Caco-2 (cell line): ENCODE data around the gene SEC31A. TPM values are rescaled to one million over a fixed set of nuclear protein-coding genes. Genes with fewer than 3 reads are reported as not detected.

Source experiments
- BruUV-seq: library from RNA; stranded (reverse); fragments of 400-500 nt; replicated peaks from 2 replicates; lab custom pipeline; 2021; lab: Mats Ljungman, UMichigan
- CTCF ChIA-PET: fragments of 300-600 bp; sonication (Branson Sonifier 250); formaldehyde crosslinking; loops from one replicate; lab custom pipeline; 2022; ENCODE audit warnings: antibody characterized with exemption; lab: Charles Lee
- POLR2A ChIA-PET: fragments of 300-600 bp; sonication (Branson Sonifier 250); formaldehyde crosslinking; loops from one replicate; lab custom pipeline; 2022; ENCODE audit warnings: antibody characterized with exemption; lab: Charles Lee
- DNase-seq, 2 experiments: peaks; one replicate each; pipeline versions ENCODE4 v3.0.0 to v3.0.0-alpha.2; 2020 to 2022
- H3K27me3 ChIP-seq: replicated peaks from 2 replicates; pipeline ENCODE4 v1.6.0; 2011; ENCODE audit warnings: low read length; ENCODE audit not compliant: control insufficient read depth, insufficient read depth
- H3K36me3 ChIP-seq: 2 replicates; pipeline ENCODE4 v1.5.1; 2011; ENCODE audit warnings: low read length; ENCODE audit not compliant: control insufficient read depth, insufficient read depth
- H3K4me1 ChIP-seq: fragments of 250-450 bp; sonication (Bioruptor Pico); 2 replicates; pipeline ENCODE4 v1.5.1; 2020; ENCODE audit warnings: mild to moderate bottlenecking
- H3K4me3 ChIP-seq: 2 replicates; pipeline ENCODE4 v1.5.1; 2011; ENCODE audit warnings: low read depth, mild to moderate bottlenecking, control low read depth, low read length
- H3K9me3 ChIP-seq: fragments of 250-450 bp; sonication (Bioruptor Pico); 2 replicates; pipeline ENCODE4 v1.5.1; 2020; ENCODE audit warnings: mild to moderate bottlenecking, moderate library complexity
- H3K27ac Mint-ChIP-seq: one replicate; pipeline ENCODE4 v1.8.0; 2022; ENCODE audit warnings: mixed read lengths; ENCODE audit not compliant: unreplicated experiment
- H3K27me3 Mint-ChIP-seq: one replicate; pipeline ENCODE4 v1.8.0; 2022; ENCODE audit warnings: mixed read lengths; ENCODE audit not compliant: insufficient read depth, unreplicated experiment
- H3K36me3 Mint-ChIP-seq: one replicate; pipeline ENCODE4 v1.8.0; 2022; ENCODE audit warnings: mild to moderate bottlenecking, mixed read lengths; ENCODE audit not compliant: insufficient read depth, unreplicated experiment
- H3K4me1 Mint-ChIP-seq: one replicate; pipeline ENCODE4 v1.8.0; 2022; ENCODE audit warnings: low read depth, mixed read lengths; ENCODE audit not compliant: unreplicated experiment
- H3K4me3 Mint-ChIP-seq: one replicate; pipeline ENCODE4 v1.8.0; 2022; ENCODE audit warnings: mild to moderate bottlenecking, moderate library complexity, mixed read lengths; ENCODE audit not compliant: unreplicated experiment
- H3K9me3 Mint-ChIP-seq: one replicate; pipeline ENCODE4 v1.8.0; 2022; ENCODE audit warnings: mixed read lengths; ENCODE audit not compliant: unreplicated experiment
- CTCF ChIP-seq, 2 experiments: fragments of 200-600 bp in 1 of 2; IDR thresholded peaks; 1 replicate in 1 of 2; 2 replicates in 1 of 2; pipeline versions ENCODE4 v1.5.1 to v1.8.0; 2011 to 2022; ENCODE audit warnings: antibody characterized with exemption in 1 of 2, control low read depth in 1 of 2, inconsistent platforms in 1 of 2, low read depth in 1 of 2, low read length in 1 of 2, mild to moderate bottlenecking in 1 of 2, moderate library complexity in 1 of 2; ENCODE audit not compliant: insufficient read depth in 1 of 2, severe bottlenecking in 1 of 2, unreplicated experiment in 1 of 2
- intact Hi-C: fragments of 100-400 bp; cut with micrococcal nuclease; formaldehyde crosslinking; loops from one replicate; pipeline ENCODE4 v1.10.0; 2022; ENCODE audit not compliant: unreplicated experiment
- total RNA-seq: library from RNA; stranded (reverse); gene quantifications from 2 replicates; pipeline ENCODE4 v1.2.3, GENCODE V29; 2022

SEC31A gene
- total RNA-seq, 1 experiment from 2014 or later, result 175 TPM

- H3K4me1 Mint-ChIP-seq, result no peaks in the 10 kb centered on the region
- H3K4me3 Mint-ChIP-seq, result no peak overlapping the region
- POLR2A ChIA-PET, result no interaction called here
- Histone ChIP-seq H3K4me3 (no peak overlapping the region), H3K27me3 (no peaks in the 10 kb centered on the region), H3K9me3 (no peaks in the 10 kb centered on the region), H3K36me3 (no peaks in the 10 kb centered on the region), H3K4me1 (no peaks in the 10 kb centered on the region)
- CTCF ChIA-PET, result no interaction called here
- H3K9me3 Mint-ChIP-seq, result no peaks in the 10 kb centered on the region
- BruUV-seq, result no TSS peak
- no peak overlapping the region for H3K27ac Mint-ChIP-seq
- no peak for DNase-seq
- intact Hi-C loops, result no loop called here
- H3K27me3 Mint-ChIP-seq, result peaks cover 5% of the 10 kb centered on the region
- no peak for TF ChIP-seq CTCF (IDR thresholded peaks at IDR 0.05; ENCODE audit: insufficient read depth in 1 of 2, low read depth in 1 of 2, low read length in 1 of 2, severe bottlenecking in 1 of 2, unreplicated experiment in 1 of 2)
- H3K36me3 Mint-ChIP-seq, result no peaks in the 10 kb centered on the region
Observed at GRCh38 chr4:82792912-82793649, 97.9 kb downstream of the SEC31A start.

- intact Hi-C loops, result no loop called here
- no peak overlapping the region for H3K27ac Mint-ChIP-seq
- no peaks in the 10 kb centered on the region for H3K36me3 Mint-ChIP-seq
- H3K36me3 ChIP-seq, result no peaks in the 10 kb centered on the region
- TF ChIP-seq CTCF (IDR thresholded peaks at IDR 0.05; ENCODE audit: insufficient read depth in 1 of 2, low read depth in 1 of 2, low read length in 1 of 2, severe bottlenecking in 1 of 2, unreplicated experiment in 1 of 2), result no peak
- no peaks in the 10 kb centered on the region for H3K27me3 ChIP-seq
- H3K4me1 Mint-ChIP-seq, result peaks cover 6% of the 10 kb centered on the region
- H3K4me3 Mint-ChIP-seq, result no peak overlapping the region
- no peak for DNase-seq
- H3K27me3 Mint-ChIP-seq, result no peaks in the 10 kb centered on the region
- no TSS peak for BruUV-seq
- ChIA-PET POLR2A (no interaction called here), CTCF (no interaction called here)
- H3K4me1 ChIP-seq, result no peaks in the 10 kb centered on the region
- no peaks in the 10 kb centered on the region for H3K9me3 ChIP-seq
- no peak overlapping the region for H3K4me3 ChIP-seq
- no peaks in the 10 kb centered on the region for H3K9me3 Mint-ChIP-seq
Observed at GRCh38 chr4:82791179-82791578, 99.8 kb downstream of the SEC31A start.

- Mint-ChIP-seq H3K36me3 (no peaks in the 10 kb centered on the region), H3K27me3 (no peaks in the 10 kb centered on the region), H3K4me1 (peaks cover 11% of the 10 kb centered on the region), H3K27ac (no peak overlapping the region), H3K9me3 (no peaks in the 10 kb centered on the region), H3K4me3 (no peak overlapping the region)
- CTCF ChIA-PET, result no interaction called here
- BruUV-seq, result no TSS peak
- TF ChIP-seq CTCF (IDR thresholded peaks at IDR 0.05; ENCODE audit: insufficient read depth in 1 of 2, low read depth in 1 of 2, low read length in 1 of 2, severe bottlenecking in 1 of 2, unreplicated experiment in 1 of 2), result no peak
- POLR2A ChIA-PET, result no interaction called here
- Histone ChIP-seq H3K36me3 (no peaks in the 10 kb centered on the region), H3K9me3 (no peaks in the 10 kb centered on the region), H3K27me3 (no peaks in the 10 kb centered on the region), H3K4me1 (peaks cover 9% of the 10 kb centered on the region), H3K4me3 (no peak overlapping the region)
- intact Hi-C loops, result no loop called here
- no peak for DNase-seq
Observed at GRCh38 chr4:82790060-82790660, 100.8 kb downstream of the SEC31A start.
